HG02970 (cell line): ENCODE results near the gene TIMELESS.

ENCODE experiments used
- ATAC-seq: cut with Tn5 transposase; IDR thresholded peaks from one replicate; pipeline ENCODE4 v1.9.1; 2021; ENCODE audit warnings: mild to moderate bottlenecking, moderate library complexity, moderate number of reproducible peaks; ENCODE audit not compliant: unreplicated experiment, low FRiP score

TIMELESS gene

DNA sequence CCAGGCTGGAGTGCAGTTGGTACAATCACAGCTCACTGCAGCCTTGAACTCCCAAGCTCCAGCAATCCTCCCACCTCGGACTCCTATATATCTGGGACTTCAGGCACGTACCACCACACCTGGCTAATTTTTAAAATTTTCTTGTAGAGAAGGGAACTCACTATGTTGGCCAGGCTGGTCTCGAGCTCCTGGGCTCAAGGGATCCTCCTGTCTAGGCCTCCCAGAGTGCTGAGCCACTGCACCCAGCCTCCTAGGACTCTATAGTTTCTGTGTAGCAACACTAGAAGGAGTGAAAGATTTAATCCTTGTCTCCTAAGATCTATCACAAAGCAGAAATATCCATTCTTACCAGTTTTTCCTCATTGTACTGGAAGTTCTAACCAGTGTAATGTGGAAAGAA, 82.3 kb downstream of the TIMELESS start:
- no peak for ATAC-seq
